DOHH2 (cell line): ENCODE data around the gene ASIC3.

Source experiments
- H3F3A ChIP-seq: fragments of 200-600 bp; sonication (generic), shearing (Covaris generic); 2 replicates; pipeline ENCODE4 v1.6.0; 2016; ENCODE audit warnings: antibody characterized with exemption, mild to moderate bottlenecking; ENCODE audit not compliant: control insufficient read depth, insufficient read depth
- H3K27ac ChIP-seq: fragments of 200-600 bp; sonication (generic); 2 replicates; pipeline ENCODE4 v1.5.1; 2014; ENCODE audit warnings: low read depth, mild to moderate bottlenecking, low read length, moderate library complexity
- H3K27me3 ChIP-seq: fragments of 200-600 bp; sonication (generic); 2 replicates; pipeline ENCODE4 v1.6.1; 2014; ENCODE audit warnings: mild to moderate bottlenecking, low read length, mixed read lengths; ENCODE audit not compliant: control insufficient read depth
- H3K36me3 ChIP-seq: fragments of 200-600 bp; sonication (generic); 2 replicates; pipeline ENCODE4 v1.6.1; 2014; ENCODE audit warnings: mild to moderate bottlenecking, low read length, moderate library complexity, mixed read lengths; ENCODE audit not compliant: control insufficient read depth
- H3K4me1 ChIP-seq: fragments of 200-600 bp; sonication (generic); 2 replicates; pipeline ENCODE4 v1.6.1; 2014; ENCODE audit warnings: mild to moderate bottlenecking, low read length, mixed read lengths; ENCODE audit not compliant: control insufficient read depth
- H3K4me2 ChIP-seq: fragments of 200-600 bp; sonication (generic); 2 replicates; pipeline ENCODE4 v1.6.0; 2014; ENCODE audit warnings: mild to moderate bottlenecking, low read length, moderate library complexity
- H3K4me3 ChIP-seq: fragments of 200-600 bp; sonication (generic); 2 replicates; pipeline ENCODE4 v1.5.1; 2014; ENCODE audit warnings: mild to moderate bottlenecking, low read length, mixed read lengths
- H3K79me2 ChIP-seq: fragments of 200-600 bp; sonication (generic); 2 replicates; pipeline ENCODE4 v1.6.1; 2014; ENCODE audit warnings: mild to moderate bottlenecking, low read length, mixed read lengths; ENCODE audit not compliant: control insufficient read depth
- H3K9me2 ChIP-seq: fragments of 200-600 bp; sonication (generic); replicated peaks from 2 replicates; pipeline ENCODE4 v1.6.1; 2014; ENCODE audit warnings: mild to moderate bottlenecking, low read length, mixed read lengths; ENCODE audit not compliant: control insufficient read depth
- H3K9me3 ChIP-seq: fragments of 200-600 bp; sonication (generic); 2 replicates; pipeline ENCODE4 v1.6.1; 2014; ENCODE audit warnings: antibody characterized with exemption, low read length, mixed read lengths; ENCODE audit not compliant: control insufficient read depth, insufficient read depth
- H4K20me1 ChIP-seq: fragments of 200-600 bp; sonication (generic); 2 replicates; pipeline ENCODE4 v1.6.0; 2014; ENCODE audit warnings: low read depth, mild to moderate bottlenecking, antibody characterized with exemption, low read length, moderate library complexity; ENCODE audit not compliant: control insufficient read depth, insufficient read depth
- CTCF ChIP-seq: fragments of 200-600 bp; sonication (generic); IDR thresholded peaks from one replicate; pipeline ENCODE4 v1.5.1; 2014; ENCODE audit warnings: antibody characterized with exemption, mild to moderate bottlenecking, low read depth, low read length; ENCODE audit not compliant: poor library complexity, severe bottlenecking
- EZH2phosphoT487 ChIP-seq: fragments of 200-600 bp; sonication (generic); IDR thresholded peaks from 2 replicates; pipeline ENCODE4 v1.6.1; 2017; ENCODE audit warnings: borderline replicate concordance, mild to moderate bottlenecking, antibody characterized with exemption, low read length, moderate library complexity, mixed read lengths

The ASIC3 gene

DNA sequence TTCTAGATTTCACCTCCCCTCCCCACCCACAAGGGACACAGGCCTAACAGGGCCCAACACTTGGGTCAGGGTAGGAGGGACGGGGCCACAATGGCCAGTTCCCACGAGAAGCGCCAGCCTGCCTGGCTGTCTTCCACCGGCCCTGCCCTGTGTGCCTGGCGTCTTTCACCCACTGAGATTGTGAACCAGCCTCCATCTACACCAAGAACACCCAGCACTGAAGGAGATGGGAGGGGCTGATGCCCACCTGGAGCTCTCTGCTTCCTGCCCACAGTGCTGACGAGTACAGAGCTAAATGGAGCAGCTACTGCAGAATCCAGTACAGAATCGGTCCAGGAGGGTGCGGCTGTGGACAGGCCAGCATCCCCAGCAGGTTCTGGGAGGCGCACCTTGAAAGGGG is 2.4 kb upstream of the ASIC3 start:
- Histone ChIP-seq H3K79me2 (no peaks in the 10 kb centered on the region), H3K4me1 (no peaks in the 10 kb centered on the region), H3K36me3 (no peaks in the 10 kb centered on the region), H3K9me3 (no peaks in the 10 kb centered on the region), H3F3A (no peaks in the 10 kb centered on the region), H3K4me3 (no peak overlapping the region), H3K4me2 (no peak overlapping the region), H3K27ac (no peak overlapping the region), H3K9me2 (no peaks in the 10 kb centered on the region), H4K20me1 (no peaks in the 10 kb centered on the region), H3K27me3 (peaks cover 10% of the 10 kb centered on the region; the same call in 1 of the 2 replicates)
- no peak for TF ChIP-seq CTCF
- TF ChIP-seq EZH2phosphoT487: no peak

GRCh38 chr7:151046603-151047573 is 1.4 kb upstream of the ASIC3 start:
- H3K9me3 ChIP-seq: no peaks in the 10 kb centered on the region
- H3F3A ChIP-seq: no peaks in the 10 kb centered on the region
- TF ChIP-seq EZH2phosphoT487: no peak
- TF ChIP-seq CTCF: no peak
- H3K4me3 ChIP-seq: no peak overlapping the region
- H3K79me2 ChIP-seq: no peaks in the 10 kb centered on the region
- H3K9me2 ChIP-seq: no peaks in the 10 kb centered on the region
- H4K20me1 ChIP-seq: no peaks in the 10 kb centered on the region
- no peak overlapping the region for H3K4me2 ChIP-seq
- no peaks in the 10 kb centered on the region for H3K36me3 ChIP-seq
- H3K4me1 ChIP-seq: 0 out of 2 replicates have a peak, but pooled peaks cover 2% of the 10 kb centered on the region
- no peak overlapping the region for H3K27ac ChIP-seq
- peaks cover 11% of the 10 kb centered on the region; the same call in 1 of the 2 replicates for H3K27me3 ChIP-seq

DNA sequence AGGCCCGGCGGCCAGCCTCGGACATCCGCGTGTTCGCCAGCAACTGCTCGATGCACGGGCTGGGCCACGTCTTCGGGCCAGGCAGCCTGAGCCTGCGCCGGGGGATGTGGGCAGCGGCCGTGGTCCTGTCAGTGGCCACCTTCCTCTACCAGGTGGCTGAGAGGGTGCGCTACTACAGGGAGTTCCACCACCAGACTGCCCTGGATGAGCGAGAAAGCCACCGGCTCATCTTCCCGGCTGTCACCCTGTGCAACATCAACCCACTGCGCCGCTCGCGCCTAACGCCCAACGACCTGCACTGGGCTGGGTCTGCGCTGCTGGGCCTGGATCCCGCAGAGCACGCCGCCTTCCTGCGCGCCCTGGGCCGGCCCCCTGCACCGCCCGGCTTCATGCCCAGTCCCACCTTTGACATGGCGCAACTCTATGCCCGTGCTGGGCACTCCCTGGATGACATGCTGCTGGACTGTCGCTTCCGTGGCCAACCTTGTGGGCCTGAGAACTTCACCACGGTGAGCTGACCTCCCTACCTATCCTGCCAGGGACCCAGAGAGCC is 656 bp downstream of the ASIC3 start:
- H3K4me1 ChIP-seq: 0 out of 2 replicates have a peak, but pooled peaks cover 5% of the 10 kb centered on the region
- no peaks in the 10 kb centered on the region for H3F3A ChIP-seq
- no peaks in the 10 kb centered on the region for H4K20me1 ChIP-seq
- no peaks in the 10 kb centered on the region for H3K9me3 ChIP-seq
- H3K27ac ChIP-seq: no peak overlapping the region
- no peaks in the 10 kb centered on the region for H3K9me2 ChIP-seq
- no peaks in the 10 kb centered on the region for H3K79me2 ChIP-seq
- H3K36me3 ChIP-seq: no peaks in the 10 kb centered on the region
- no peak for TF ChIP-seq CTCF
- TF ChIP-seq EZH2phosphoT487: no peak
- H3K4me2 ChIP-seq: no peak overlapping the region
- H3K27me3 ChIP-seq: peaks cover 11% of the 10 kb centered on the region; the same call in 1 of the 2 replicates
- no peak overlapping the region for H3K4me3 ChIP-seq
